NCI-H2196 treated with DMSO at 0.1 percent for 48 hours (cell line): ENCODE measurements around the gene ZC3HAV1L.
"Not testable (repeated sequence)": the region's sequence is repeated elsewhere in the genome, so short reads cannot be mapped to it uniquely, and the experiment has no call there.

Experiments used
- DNase-seq: peaks from one replicate; lab custom pipeline; 2025; ENCODE audit not compliant: unreplicated experiment; lab: John Stamatoyannopoulos, UW

ZC3HAV1L gene

GRCh38 chr7:139035586-139036353, at the start of gene ZC3HAV1L:
Gene ZC3HAV1L (minus strand): TSS chr7:139036042. CDS start chr7:139036017, 25 bp downstream.
- peak; percentile 32 for DNase-seq

DNA sequence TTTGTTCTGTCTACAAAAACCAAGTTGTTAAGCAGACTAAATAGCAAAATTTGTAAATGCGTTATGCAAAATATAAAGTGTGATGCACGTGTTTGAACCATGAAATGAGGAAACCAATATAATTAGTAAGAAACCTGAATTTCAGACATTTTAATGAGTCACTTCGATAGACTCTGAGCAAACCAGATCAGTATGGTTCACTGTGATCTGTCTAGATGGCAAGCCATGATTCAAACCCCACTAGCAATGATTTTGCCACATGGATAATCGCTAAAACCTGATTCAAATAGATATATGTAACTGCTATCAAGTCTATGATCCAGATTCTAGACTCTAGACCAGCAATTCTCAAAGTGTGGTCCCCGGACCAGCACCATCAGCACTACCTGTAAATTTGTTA, 48.9 kb upstream of the ZC3HAV1L start:
- no peak for DNase-seq

DNA sequence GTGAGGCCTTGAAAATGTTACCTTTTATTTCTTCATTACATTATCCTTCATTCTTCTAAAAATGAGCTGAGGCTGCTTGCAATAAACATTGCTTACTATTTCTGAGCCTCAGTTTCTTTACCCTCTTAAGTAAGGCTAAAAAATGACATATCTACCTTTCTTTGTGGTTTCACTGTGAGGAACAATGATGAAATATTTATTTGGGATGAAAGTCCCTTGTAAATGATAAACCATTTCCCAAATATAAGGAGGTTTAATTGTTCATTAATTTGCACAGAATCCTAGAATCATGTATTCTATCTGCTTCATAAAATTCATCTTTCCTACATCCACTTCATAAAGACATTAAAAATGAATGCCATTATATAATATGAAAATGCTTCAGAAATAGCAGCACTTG, 45.7 kb upstream of the ZC3HAV1L start:
- no peak for DNase-seq

- no peak for DNase-seq
Observed at GRCh38 chr7:139080905-139081304, 45.1 kb upstream of the ZC3HAV1L start.

DNA sequence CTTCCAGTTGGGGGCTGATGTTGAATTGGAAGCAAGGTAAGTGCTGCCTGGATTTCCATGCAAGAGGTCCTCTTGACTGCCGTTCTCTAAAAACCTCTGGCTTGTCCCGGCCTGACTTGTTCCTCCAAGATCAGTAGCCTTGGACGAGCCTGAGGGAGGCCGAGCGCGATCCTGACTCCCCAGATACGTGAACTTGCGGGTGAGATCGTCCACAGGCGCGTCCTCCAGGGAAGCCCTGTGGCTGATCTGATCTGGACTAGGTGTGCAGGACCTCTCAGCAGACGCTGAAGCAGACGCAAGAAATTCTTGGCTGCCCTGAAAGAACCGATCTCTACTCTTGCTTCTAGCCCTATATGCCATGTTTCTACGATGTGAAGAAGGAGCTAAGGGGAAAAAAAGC, 44.0 kb upstream of the ZC3HAV1L start:
- no peak for DNase-seq

GRCh38 chr7:139078911-139079310, 43.1 kb upstream of the ZC3HAV1L start:
- no peak for DNase-seq

- no peak for DNase-seq
Observed at GRCh38 chr7:139078399-139078798, 42.6 kb upstream of the ZC3HAV1L start.

DNA sequence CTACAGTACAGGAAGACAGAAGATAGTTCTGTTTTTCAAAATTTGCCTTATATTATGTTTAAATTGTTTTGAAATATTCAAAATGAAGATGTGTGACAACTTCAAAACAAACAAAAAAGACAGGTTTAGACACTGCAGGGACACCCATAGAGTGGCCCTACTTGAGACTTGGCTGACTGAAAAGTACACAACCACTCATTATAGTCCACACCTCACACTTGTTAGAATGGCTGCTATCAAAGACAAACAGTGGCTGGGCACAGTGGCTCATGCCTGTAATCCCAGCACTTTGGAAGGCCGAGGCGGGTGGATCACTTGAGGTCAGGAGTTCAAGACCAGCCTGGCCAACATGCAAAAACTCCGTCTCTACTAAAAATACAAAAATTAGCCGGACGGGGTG, 41.9 kb upstream of the ZC3HAV1L start:
- not testable (repeated sequence) for DNase-seq

GRCh38 chr7:139075871-139076686, 40.2 kb upstream of the ZC3HAV1L start:
- DNase-seq, result no peak

GRCh38 chr7:139075031-139075652, 39.3 kb upstream of the ZC3HAV1L start:
- DNase-seq, result peak; percentile 50

DNA sequence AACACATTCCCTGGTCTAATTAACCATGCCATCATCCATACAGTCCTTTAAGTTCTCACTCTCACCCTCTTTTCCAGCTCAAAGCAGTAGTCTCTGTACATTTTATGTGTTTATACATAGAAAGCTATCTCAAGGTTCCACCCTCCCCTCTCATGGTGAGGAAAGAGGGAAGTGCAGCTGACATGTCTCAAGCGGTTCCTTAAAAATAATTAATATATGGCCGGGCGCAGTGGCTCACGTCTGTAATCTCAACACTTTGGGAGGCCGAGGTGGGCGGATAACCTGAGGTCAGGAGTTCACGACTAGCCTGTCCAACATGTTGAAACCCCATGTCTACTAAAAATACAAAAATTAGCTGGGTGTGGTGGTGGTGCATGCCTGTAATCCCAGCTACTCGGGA, 37.0 kb upstream of the ZC3HAV1L start:
- DNase-seq, result no peak

GRCh38 chr7:139071680-139072079, 35.8 kb upstream of the ZC3HAV1L start:
- DNase-seq, result no peak

DNA sequence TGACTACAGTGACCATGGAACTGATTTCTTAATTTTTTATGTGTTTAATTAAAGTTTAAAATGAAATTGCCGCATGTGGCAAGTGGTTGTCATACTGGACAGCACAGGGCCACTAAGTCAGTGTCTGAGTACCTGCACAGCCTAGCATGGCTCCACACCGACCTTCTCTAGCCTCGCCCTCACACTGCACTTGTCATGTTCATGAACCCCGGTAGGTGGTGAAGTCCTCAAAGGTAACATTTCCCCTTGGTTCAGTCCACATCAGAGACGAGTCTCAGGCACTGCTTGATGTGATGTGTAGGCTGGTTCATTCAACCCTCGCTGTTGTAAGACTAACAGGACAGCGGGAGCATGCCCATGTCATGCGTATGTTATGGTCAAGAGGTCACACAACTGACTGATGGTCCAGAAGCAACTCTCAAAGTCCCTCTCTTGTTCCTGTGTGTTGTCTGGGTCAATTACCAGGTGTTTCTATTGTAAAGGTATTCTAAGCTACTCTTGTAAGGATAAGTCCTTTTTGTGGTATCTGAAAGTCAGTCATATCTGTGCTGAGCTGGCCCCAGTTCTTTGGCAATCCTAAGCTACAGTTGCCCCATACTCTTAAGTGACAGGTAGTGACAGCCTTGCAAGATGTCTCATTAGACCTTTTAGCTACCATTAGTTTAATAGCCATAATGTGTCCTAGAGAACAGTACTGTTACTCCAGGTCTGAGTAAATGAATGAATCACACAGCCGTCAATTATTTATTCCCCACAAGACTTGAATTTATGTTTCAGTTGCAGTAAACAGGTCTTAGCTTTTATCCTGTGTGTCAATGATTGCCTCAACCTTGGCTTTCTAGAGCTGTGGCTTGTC, 32.9 kb upstream of the ZC3HAV1L start:
- DNase-seq, result no peak

DNA sequence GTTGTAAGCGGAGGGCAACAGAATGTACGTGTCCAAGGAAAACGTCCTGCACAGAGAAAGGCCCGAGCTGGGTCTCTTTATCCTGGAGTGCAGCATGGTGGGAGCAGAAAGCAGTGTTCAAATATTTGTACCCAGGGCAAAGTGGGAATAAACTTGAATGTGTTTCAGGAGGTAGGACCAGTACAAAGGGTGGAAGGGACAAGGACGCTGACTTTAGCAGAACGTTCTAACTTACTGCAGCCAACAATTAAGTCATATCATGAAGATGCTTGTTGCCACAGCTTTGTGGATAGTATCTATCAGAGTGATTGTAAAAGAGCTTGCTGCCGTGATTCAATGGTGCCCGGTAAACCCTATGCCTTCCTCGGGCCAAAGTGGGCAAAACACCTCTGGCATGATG, 30.5 kb upstream of the ZC3HAV1L start:
- DNase-seq, result no peak

- DNase-seq, result no peak
Observed at GRCh38 chr7:139065323-139065722, 29.5 kb upstream of the ZC3HAV1L start.

GRCh38 chr7:139061416-139061815, 25.6 kb upstream of the ZC3HAV1L start:
- DNase-seq, result no peak

- no peak for DNase-seq
Observed at GRCh38 chr7:139060695-139061237, 24.9 kb upstream of the ZC3HAV1L start.

GRCh38 chr7:139059905-139060304, 24.1 kb upstream of the ZC3HAV1L start:
- DNase-seq, result no peak

GRCh38 chr7:139058943-139059342, 23.1 kb upstream of the ZC3HAV1L start:
- no peak for DNase-seq

DNA sequence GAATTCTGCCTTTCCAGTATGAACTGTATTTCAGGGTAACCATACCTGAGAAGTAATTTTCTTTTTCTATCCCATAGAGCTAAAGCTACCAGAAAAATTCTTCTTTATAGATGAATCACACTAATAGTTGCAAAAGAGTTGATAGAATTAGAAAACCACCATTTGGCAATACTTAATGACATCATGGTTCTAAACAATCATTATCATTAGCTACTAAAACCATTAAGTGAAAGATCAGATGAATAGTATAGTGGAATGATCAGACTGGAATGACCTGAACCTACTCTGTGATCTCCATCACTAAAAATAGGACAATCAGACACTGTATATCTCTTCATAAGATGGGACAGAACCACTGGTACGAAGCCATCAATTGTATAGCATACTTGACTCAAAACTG, 19.8 kb upstream of the ZC3HAV1L start:
- no peak for DNase-seq

DNA sequence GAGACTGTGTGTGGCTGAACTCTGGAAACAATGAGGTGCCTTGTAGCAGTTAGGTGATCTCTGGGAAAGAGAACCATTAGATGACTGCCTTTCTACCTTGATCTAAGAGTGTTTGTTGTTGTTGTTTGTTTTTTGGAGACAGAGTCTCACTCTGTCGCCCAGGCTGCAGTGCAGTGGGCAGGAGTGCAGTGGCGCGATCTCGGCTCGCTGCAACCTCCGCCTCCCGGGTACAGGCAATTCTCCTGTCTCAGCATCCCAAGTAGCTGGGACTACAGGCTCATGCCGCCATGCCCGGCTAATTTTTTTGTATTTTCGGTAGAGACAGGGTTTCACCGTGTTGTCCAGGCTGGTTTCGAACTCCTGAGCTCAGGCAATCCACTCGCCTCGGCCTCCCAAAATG, 18.8 kb upstream of the ZC3HAV1L start:
- not testable (repeated sequence) for DNase-seq
